Measurements from ENCODE around the gene FBRSL1.
A peak's percentile ranks its signal among the peaks of the same experiment; 100 is the strongest.

Gene FBRSL1

GRCh38 chr12:132559652-132560363 is 69.9 kb downstream of the FBRSL1 start:
- Histone ChIP-seq H3K27me3 (ENCODE audit: low read depth, low read length) (no peaks in the 10 kb centered on the region), H3K9me3 (ENCODE audit: control insufficient read depth in 1 of 2, low read length in 2 of 2) (no peaks in the 10 kb centered on the region), H3K4me1 (ENCODE audit: control insufficient read depth in 1 of 2, insufficient read depth in 2 of 2, low read length in 2 of 2) (peaks cover 0 to 26% of the 10 kb centered on the region in 2 donors), H3K27ac (ENCODE audit: low read length) (no peak overlapping the region), H3K4me3 (ENCODE audit: low read depth in 1 of 2, low read length in 2 of 2) (peak overlapping the region in 1 of 2 donors; percentile 73), H3K36me3 (ENCODE audit: control insufficient read depth in 1 of 2, insufficient read depth in 2 of 2, low read length in 2 of 2) (peaks cover 0 to under 1% of the 10 kb centered on the region in 2 donors)

DNA sequence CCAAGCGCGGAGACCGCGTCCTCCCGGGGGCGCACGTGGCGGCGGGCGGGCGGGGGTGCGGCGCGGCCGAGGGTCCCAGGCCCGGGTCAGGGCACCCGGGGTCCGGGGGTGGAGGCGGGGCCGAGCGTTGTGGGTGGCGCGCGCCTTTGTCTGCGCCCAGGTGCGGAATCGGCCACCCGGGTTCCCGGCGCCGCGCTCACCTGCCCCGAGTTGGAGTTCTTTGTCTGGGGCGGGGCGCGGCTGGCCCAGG is 70.3 kb downstream of the FBRSL1 start:
- peak overlapping the region in 1 of 2 donors; percentile 73 for H3K4me3 ChIP-seq (ENCODE audit: low read depth in 1 of 2, low read length in 2 of 2)
- peaks cover 0 to 5% of the 10 kb centered on the region in 2 donors for H3K36me3 ChIP-seq (ENCODE audit: control insufficient read depth in 1 of 2, insufficient read depth in 2 of 2, low read length in 2 of 2)
- no peak overlapping the region for H3K27ac ChIP-seq (ENCODE audit: low read length)
- H3K4me1 ChIP-seq (ENCODE audit: control insufficient read depth in 1 of 2, insufficient read depth in 2 of 2, low read length in 2 of 2) = peaks cover 0 to 26% of the 10 kb centered on the region in 2 donors
- no peaks in the 10 kb centered on the region for H3K9me3 ChIP-seq (ENCODE audit: control insufficient read depth in 1 of 2, low read length in 2 of 2)
- no peaks in the 10 kb centered on the region for H3K27me3 ChIP-seq (ENCODE audit: low read depth, low read length)

GRCh38 chr12:132560614-132561426 is 70.9 kb downstream of the FBRSL1 start:
- Histone ChIP-seq H3K27ac (ENCODE audit: low read length) (no peak overlapping the region), H3K9me3 (ENCODE audit: control insufficient read depth in 1 of 2, low read length in 2 of 2) (no peaks in the 10 kb centered on the region)

More at GRCh38 chr12:132560614-132561426, 70.9 kb downstream of the FBRSL1 start:
- H3K27me3 ChIP-seq (ENCODE audit: low read depth, low read length) = no peaks in the 10 kb centered on the region
- H3K36me3 ChIP-seq (ENCODE audit: control insufficient read depth in 1 of 2, insufficient read depth in 2 of 2, low read length in 2 of 2) = peaks cover 0 to 7% of the 10 kb centered on the region in 2 donors
- H3K4me1 ChIP-seq (ENCODE audit: control insufficient read depth in 1 of 2, insufficient read depth in 2 of 2, low read length in 2 of 2) = peaks cover 0 to 26% of the 10 kb centered on the region in 2 donors
- peak overlapping the region; percentile 21 to 73 for H3K4me3 ChIP-seq (ENCODE audit: low read depth in 1 of 2, low read length in 2 of 2)
